Colonic mucosa (tissue), 4 donors: ENCODE data around the gene ZP4. TPM values are rescaled to one million over a fixed set of nuclear protein-coding genes. Genes with fewer than 3 reads are reported as not detected.

Source experiments
- DNase-seq: peaks from one replicate; pipeline ENCODE4 v3.0.0-alpha.2; 2020
- H3K27ac ChIP-seq: fragments of 200-600 bp; one replicate; pipeline ENCODE4 v1.8.0; 2021
- H3K27me3 ChIP-seq: fragments of 200-600 bp; one replicate; pipeline ENCODE4 v1.8.0; 2021
- H3K36me3 ChIP-seq: fragments of 200-600 bp; one replicate; pipeline ENCODE4 v1.8.0; 2021
- H3K4me1 ChIP-seq: fragments of 200-600 bp; one replicate; pipeline ENCODE4 v1.8.0; 2021; ENCODE audit warnings: mild to moderate bottlenecking
- H3K4me3 ChIP-seq: fragments of 200-600 bp; one replicate; pipeline ENCODE4 v1.8.0; 2021
- H3K9ac ChIP-seq, 2 donors: one replicate each; pipeline ENCODE4 v1.7.0; 2013; ENCODE audit warnings: control low read depth in 2 of 2, low read depth in 2 of 2, low read length in 2 of 2
- H3K9me3 ChIP-seq: fragments of 200-600 bp; one replicate; pipeline ENCODE4 v1.8.0; 2021
- CTCF ChIP-seq: fragments of 200-600 bp; IDR thresholded peaks from one replicate; pipeline ENCODE4 v1.8.0; 2022; ENCODE audit warnings: antibody characterized with exemption, mild to moderate bottlenecking
- intact Hi-C: fragments of 100-400 bp; cut with DNase I; formaldehyde crosslinking; loops from one replicate; pipeline ENCODE4 v1.14.1; 2022
- total RNA-seq, 2 donors: library from RNA; stranded (reverse); fragmentation: NEBNext Ultra II Directional in 1 of 2; extraction: Animal tissue kit (Norgen Biotek cat#: 25700) in 1 of 2; gene quantifications; one replicate each; pipeline ENCODE4 v1.2.1, GENCODE V29; 2021
- donor health status: healthy.
- donor health status: DM: no; HTN: no; CAD: no.
- donor health status: DM: no; HTN: no; CAD: no.

Gene ZP4
- total RNA-seq, 2 donors from 2014 or later = not detected

DNA sequence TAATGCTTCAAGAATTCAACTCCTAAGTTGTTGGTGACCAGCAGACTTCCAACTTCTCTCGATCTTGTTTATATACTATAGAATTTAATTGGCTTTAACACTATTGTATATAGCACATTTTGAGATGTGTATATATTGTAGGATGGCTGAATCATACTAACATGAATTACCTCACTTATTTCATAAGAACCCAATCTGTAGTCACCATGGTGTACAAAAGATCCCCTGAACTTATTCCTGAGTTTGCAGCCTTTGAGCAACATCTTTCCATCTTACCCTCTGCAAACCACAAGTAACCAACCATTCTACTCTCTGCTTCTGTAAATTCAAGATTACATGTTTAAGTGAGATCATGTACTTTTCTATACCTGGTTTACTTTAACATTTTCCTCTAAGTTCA is 12.3 kb downstream of the ZP4 start:
- Histone ChIP-seq H3K9ac (no peak overlapping the region), H3K9me3 (no peaks in the 10 kb centered on the region), H3K4me1 (no peaks in the 10 kb centered on the region), H3K27me3 (no peaks in the 10 kb centered on the region), H3K4me3 (no peak overlapping the region), H3K36me3 (no peaks in the 10 kb centered on the region), H3K27ac (no peak overlapping the region)
- TF ChIP-seq CTCF = no peak
- DNase-seq = no peak
- intact Hi-C loops = no loop called here

DNA sequence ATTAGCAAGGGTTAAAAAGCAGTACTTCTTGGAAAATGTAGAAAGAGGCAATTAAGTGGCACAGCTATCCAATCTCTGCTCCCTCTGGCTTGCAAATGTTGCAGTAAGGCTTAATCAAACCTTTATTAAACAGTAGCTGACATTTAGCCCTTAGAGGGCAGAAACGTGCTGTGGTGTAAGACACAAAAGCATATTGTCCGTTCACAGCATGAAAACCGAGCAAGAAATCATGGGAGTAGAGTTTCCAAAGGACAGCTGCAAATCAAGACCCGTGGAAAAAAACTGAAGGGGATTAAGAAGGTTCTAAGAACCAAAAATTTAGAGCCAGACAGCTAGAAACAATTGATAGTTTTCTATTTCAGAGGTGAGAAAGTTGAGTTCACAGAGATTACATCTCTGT is 13.1 kb downstream of the ZP4 start:
- H3K27me3 ChIP-seq = no peaks in the 10 kb centered on the region
- H3K9ac ChIP-seq = no peak overlapping the region
- H3K4me3 ChIP-seq = no peak overlapping the region
- no peak for DNase-seq
- intact Hi-C loops = no loop called here
- no peak for TF ChIP-seq CTCF
- no peaks in the 10 kb centered on the region for H3K36me3 ChIP-seq
- H3K9me3 ChIP-seq = no peaks in the 10 kb centered on the region
- H3K27ac ChIP-seq = no peak overlapping the region
- no peaks in the 10 kb centered on the region for H3K4me1 ChIP-seq

DNA sequence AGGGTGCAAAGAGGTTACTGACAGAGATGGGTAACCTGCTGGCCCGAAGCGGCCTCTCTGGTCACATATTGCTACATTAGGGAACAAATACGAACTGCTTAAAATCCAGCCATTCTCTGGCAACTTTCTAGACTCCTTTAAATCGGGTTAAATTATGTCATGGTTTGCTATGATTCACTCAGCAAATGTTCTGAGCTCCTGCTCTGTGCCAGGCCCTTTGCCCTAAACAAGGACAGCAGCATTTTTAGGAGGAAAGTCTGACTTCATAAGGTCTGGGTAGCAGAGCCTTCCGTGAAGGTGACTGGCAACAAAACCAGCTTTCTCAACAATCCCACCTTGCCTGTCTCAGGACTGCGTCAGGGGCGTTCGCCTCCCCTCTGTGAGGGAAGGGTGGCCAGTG is 15.4 kb downstream of the ZP4 start:
- DNase-seq = no peak
- TF ChIP-seq CTCF = no peak
- no peak overlapping the region for H3K9ac ChIP-seq
- intact Hi-C loops = no loop called here
- no peak overlapping the region for H3K4me3 ChIP-seq
- no peaks in the 10 kb centered on the region for H3K9me3 ChIP-seq
- H3K36me3 ChIP-seq = no peaks in the 10 kb centered on the region
- no peak overlapping the region for H3K27ac ChIP-seq
- no peaks in the 10 kb centered on the region for H3K27me3 ChIP-seq
- no peaks in the 10 kb centered on the region for H3K4me1 ChIP-seq

DNA sequence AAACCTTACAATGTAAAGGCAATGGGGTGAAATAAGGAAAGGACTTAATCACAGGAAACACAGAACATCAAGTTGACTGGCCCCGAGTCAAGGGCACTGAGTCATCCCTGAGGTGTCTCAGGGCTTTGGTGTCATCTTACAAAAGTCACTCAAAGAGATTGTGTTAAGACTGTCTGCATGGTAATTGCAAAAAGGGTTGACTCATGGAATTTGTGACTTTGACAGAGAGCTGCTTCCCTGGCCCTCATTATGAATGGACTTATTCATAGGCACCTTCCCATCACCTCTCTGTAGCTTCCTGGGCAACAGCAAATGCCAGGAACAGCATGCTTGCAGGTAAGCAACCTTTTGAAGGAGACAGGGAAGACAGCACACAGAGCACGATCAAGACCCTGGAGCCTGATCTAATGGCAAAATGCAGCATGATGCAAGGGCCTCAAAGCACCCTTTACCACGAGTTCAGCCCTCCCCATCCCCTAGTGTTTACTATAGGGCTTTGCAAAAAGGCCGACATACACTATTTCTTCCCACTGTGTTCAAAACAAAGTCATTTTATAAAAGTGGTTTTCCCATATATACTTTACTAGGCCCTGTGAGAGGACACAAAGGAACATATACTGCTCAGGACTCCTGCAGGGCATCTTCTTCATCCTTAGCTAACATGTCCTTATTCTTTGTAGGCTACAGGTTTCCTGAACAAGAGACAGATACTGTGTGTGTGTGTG is 17.1 kb downstream of the ZP4 start:
- Histone ChIP-seq H3K9ac (no peak overlapping the region), H3K36me3 (no peaks in the 10 kb centered on the region), H3K4me3 (no peak overlapping the region), H3K9me3 (no peaks in the 10 kb centered on the region), H3K27ac (no peak overlapping the region), H3K27me3 (no peaks in the 10 kb centered on the region), H3K4me1 (no peaks in the 10 kb centered on the region)
- no peak for DNase-seq
- intact Hi-C loops = no loop called here
- no peak for TF ChIP-seq CTCF

GRCh38 chr1:237868817-237869600 is 21.7 kb downstream of the ZP4 start:
- intact Hi-C loops = no loop called here
- no peak for TF ChIP-seq CTCF
- Histone ChIP-seq H3K36me3 (no peaks in the 10 kb centered on the region), H3K27ac (no peak overlapping the region), H3K4me3 (no peak overlapping the region), H3K9me3 (no peaks in the 10 kb centered on the region), H3K9ac (no peak overlapping the region), H3K4me1 (no peaks in the 10 kb centered on the region), H3K27me3 (no peaks in the 10 kb centered on the region)
- DNase-seq = peak; percentile 24
